GM18502 (cell line): ENCODE data around the gene RNASEH2B.
A peak's percentile ranks its signal among the peaks of the same experiment; 100 is the strongest.

ENCODE experiments used
- ATAC-seq: cut with Tn5 transposase; IDR thresholded peaks from one replicate; pipeline ENCODE4 v1.9.1; 2021; ENCODE audit warnings: mild to moderate bottlenecking; ENCODE audit not compliant: unreplicated experiment, poor library complexity

The RNASEH2B gene, protein sequence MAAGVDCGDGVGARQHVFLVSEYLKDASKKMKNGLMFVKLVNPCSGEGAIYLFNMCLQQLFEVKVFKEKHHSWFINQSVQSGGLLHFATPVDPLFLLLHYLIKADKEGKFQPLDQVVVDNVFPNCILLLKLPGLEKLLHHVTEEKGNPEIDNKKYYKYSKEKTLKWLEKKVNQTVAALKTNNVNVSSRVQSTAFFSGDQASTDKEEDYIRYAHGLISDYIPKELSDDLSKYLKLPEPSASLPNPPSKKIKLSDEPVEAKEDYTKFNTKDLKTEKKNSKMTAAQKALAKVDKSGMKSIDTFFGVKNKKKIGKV

DNA sequence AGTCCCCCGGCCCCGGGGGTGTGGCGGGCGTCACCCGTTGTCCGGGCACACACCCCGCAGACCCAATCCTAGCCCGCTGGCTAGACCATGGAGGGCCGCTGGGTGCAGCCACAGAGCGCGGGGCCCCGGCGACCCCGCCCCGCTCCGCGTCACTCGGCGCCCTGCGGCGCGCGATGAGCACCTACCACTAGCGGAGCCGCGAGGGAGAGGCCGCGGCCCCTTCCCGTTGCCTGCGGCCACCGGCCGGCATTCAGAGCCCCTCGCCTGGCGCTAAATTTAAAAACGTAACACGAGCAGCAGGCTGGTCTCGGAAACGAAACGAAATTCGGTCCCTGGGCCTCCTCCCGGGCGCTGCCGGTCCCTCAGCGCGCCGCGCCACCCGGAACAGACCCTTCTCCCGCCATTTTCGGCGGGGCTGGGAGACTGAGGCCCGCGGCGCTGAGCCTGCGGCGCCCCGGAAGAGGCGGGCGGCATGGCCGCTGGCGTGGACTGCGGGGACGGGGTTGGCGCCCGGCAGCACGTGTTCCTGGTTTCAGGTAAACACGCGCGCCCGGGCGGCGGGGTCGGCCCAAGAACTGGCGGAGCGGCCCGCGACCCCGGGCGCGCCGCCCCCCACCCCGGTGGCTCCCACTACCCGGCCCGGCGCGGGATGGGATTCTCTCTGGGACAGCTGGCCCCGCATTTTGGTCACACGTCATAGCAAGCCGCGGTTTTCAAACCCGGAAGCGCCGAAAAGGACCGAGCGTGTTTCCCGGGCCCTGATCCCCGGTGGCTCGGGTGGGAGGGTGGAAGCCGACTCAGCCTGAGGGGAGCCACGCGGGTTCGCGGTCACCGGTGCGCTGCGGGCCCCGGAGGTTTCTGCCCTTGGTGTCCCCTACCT is at the start of gene RNASEH2B:
TSS of gene RNASEH2B (plus strand) at position 187 of the 880 bp plus-strand sequence. CDS start at position 473, 286 bp downstream.
- ATAC-seq: peak; percentile 75

DNA sequence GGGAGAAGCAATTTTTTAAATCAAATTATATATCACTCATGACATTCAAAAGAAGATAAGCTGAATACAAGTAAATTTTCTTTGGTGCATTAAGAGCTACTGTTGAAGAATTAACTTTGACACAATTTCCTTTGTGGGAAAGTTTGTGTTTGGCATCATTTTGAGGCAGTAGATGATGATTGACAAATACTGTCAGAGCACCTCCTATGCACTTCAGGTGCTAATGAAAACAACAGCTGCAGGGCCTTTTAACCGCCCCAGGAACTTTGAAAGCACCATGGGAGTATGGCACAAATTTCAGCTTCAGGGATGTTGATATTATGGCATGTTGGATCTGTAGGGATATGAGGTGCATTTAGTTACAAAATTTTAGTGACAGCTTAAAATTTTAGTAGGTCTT is 45.1 kb upstream of the RNASEH2B start:
- ATAC-seq: no peak

GRCh38 chr13:50866817-50867636 is 42.6 kb upstream of the RNASEH2B start:
- no peak for ATAC-seq

DNA sequence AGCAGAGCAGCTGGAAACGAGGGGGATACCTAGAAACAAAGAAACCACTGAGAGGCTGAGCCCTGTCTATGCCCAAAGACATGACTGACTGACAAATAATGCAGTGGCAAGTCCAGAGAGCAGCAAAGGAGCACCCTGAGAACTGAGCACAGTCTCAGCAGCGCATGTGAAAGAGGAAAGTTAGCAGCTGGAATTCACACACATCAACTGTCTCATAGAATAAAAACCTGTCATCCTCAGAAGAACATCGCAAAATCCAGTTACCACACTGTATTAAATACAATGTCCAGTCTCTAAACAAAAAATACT is 42.0 kb upstream of the RNASEH2B start:
- no peak for ATAC-seq

GRCh38 chr13:50871405-50871804 is 38.2 kb upstream of the RNASEH2B start:
- ATAC-seq: no peak

- no peak for ATAC-seq
These were observed 36.1 kb upstream of the RNASEH2B start for GRCh38 chr13:50873467-50873866.

- no peak for ATAC-seq
These were observed 35.6 kb upstream of the RNASEH2B start for GRCh38 chr13:50873991-50874390.

- no peak for ATAC-seq
These were observed 26.7 kb upstream of the RNASEH2B start for GRCh38 chr13:50882816-50883435.

DNA sequence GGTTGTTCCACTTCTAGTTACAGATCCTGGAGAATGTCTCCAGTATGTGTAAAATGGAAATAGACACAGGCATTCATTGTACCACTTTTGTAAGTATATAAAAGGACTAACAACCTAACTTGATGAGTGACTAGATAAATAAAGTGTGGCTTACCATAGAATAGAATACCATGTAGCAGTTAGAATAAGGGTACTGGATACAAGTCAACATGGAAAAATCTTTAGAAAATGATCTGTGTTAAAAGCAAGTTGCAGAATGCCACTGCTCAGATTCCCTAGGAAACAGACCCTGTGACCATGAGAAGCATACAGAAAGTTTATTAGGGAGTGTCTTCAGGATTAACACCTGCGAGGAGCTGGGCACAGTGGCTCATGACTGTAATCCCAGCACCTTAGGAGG is 25.9 kb upstream of the RNASEH2B start:
- ATAC-seq: no peak

- no peak for ATAC-seq
These were observed 25.3 kb upstream of the RNASEH2B start for GRCh38 chr13:50884265-50884664.

DNA sequence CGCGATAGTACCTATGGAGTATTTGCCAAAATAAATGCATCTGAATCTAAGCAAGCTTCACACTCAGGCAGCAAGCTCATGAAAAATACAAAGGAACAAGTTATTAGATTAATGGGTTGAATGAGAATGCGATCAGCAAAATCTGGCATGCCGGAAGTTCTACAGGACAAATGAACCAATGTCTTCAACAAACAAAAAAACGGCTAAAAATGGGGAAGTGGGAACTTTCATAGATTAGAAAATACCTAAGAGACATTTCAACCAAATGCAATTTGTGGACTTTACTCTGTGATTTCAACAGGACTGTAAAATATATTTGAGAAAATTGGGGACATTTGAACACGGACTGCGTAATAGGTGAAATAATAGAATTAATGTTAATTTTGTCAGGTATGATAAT is 22.4 kb upstream of the RNASEH2B start:
- ATAC-seq: no peak

DNA sequence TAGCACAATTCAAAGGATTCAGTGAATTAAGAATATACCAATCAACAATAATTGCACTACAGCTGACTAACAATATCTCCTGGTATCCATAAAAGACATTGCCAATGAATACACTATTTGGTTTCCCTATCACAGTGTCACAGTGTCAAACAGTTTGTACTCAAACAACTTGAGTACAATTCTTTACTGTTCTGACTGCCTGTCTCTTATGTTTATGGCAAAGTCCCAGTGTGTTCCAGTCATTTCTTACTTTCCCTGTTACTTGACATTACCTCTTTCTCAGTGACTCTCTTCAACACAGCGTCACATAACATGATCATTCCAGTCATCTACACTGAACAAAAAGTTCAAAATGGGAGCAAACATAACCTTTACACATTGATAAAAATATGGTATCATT is 21.2 kb upstream of the RNASEH2B start:
- ATAC-seq: no peak

- ATAC-seq: no peak
These were observed 20.3 kb upstream of the RNASEH2B start for GRCh38 chr13:50889317-50889716.

- no peak for ATAC-seq
These were observed 18.4 kb upstream of the RNASEH2B start for GRCh38 chr13:50891206-50891605.

DNA sequence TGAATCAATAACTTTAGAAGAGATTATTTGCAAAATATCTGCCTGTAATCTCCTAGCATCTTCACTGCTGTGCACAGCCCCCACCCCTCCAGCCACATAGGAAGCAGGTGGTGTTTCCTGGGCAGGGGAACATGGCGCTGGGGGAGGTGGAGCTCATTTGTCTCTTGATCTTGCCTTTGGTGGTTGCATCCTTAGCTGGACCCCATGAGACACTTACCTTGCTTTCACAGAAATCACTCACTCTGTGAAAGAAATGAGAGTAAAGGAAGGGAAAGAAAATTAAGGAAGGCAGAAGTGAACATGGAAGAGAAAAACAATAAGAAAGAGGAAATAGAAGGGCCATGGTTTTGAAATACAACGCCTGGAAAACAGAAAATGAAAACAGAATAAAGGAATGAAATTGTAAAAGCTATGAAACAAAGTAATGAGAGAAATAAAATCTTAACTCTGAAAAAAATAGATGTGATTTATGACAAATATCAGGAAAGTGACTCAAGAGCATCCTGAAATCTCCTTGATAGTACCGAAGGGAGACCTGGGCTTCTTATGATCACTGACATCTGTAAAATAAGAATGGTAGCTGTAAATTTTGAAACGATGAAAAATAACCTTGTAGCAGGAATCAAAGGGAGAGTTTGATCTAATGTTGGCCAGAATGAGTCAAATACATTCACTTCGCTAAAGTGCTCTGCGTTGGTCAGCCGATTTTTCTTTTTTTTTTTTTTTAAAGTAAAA is 17.2 kb upstream of the RNASEH2B start:
- no peak for ATAC-seq

DNA sequence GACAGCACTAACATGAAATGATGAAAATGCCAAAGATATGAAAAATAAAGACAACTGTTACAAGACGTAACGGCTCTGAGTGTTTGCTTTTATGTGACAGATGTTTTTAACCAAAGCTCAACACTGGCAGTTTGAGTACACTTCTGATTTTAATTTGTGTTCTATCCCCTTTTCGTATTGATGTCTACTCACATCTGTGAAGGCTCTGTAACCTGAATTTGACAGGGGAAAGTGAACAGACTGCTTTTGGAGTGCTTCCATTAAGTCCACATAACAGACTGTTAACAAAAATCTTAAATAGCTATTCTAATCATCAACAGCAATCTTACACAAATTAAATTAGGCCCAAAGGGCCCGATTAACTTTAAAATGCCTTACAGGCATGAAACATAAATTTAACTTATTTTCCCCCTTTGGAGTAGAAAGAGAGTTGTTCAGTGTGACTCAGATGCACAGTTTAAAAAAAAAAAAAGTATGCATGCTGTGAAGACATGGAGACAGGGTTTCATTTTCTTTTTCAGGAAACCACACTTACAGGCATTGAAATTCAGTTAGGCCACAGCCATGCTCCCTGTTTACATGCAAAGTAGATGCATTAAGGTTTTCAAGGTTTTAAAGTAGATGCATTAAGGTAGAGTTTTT is 16.3 kb upstream of the RNASEH2B start:
- peak; percentile 89 for ATAC-seq

GRCh38 chr13:50894012-50894411 is 15.6 kb upstream of the RNASEH2B start:
- ATAC-seq: no peak

DNA sequence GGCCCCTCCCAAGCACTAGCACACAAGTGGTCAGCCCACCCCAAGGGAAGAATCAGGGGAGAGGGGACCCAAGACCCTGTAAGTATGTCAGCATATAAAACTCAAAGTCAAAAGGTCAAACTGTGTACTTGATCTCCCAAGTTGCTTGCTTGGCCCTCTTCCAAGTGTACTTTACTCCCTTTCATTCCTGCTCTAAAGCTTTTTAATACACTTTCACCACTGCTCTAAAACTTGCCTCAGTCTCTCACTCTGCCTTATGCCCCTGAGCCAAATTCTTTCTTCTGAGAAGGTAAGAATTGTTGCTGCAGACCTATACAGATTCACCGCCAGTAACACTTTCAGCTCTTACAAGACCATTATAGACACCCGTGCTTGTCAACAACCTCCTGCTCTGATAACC is 15.1 kb upstream of the RNASEH2B start:
- ATAC-seq: no peak

GRCh38 chr13:50898338-50898737 is 11.3 kb upstream of the RNASEH2B start:
- ATAC-seq: no peak
